Gastroesophageal sphincter (tissue), 3 donors: ENCODE results near the gene MUSTN1.

Experiments used
- POLR2A ChIP-seq, 2 donors: fragments of 450-650 bp; IDR thresholded peaks; one replicate each; pipeline ENCODE4 v1.6.1; 2017; ENCODE audit warnings: antibody characterized with exemption in 2 of 2, mild to moderate bottlenecking in 2 of 2, moderate library complexity in 1 of 2
- TF ChIP-seq, protein P1 (sequence below), 4 experiments: fragments of 200-600 bp in 2 of 4; fragments of 450-650 bp in 2 of 4; sonication (generic) in 1 of 4; IDR thresholded peaks; one replicate each; pipeline ENCODE4 v1.5.1; 2017 to 2019; ENCODE audit warnings: antibody characterized with exemption in 4 of 4, mild to moderate bottlenecking in 2 of 4, moderate library complexity in 2 of 4

DNA sequence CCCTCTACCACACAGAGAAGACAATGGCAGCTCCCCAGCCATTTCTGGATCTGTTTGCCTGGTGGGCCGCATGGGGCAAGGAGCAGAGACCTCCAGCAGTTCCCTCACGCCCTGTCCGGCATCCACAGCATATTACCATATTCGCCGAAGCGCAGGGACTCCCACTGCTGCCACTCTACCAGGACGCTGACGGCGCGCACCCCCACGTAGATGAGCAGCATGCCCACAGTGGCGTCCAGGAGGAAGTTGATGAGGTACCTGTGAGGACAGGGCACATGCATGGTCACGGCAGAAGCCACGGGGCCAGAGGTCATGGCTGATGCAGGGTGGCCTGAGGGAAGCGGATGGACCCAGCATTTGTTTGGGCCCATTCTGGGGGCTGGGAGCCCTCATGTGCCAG, 14.8 kb upstream of the MUSTN1 start:
- TF ChIP-seq, protein P1, sequence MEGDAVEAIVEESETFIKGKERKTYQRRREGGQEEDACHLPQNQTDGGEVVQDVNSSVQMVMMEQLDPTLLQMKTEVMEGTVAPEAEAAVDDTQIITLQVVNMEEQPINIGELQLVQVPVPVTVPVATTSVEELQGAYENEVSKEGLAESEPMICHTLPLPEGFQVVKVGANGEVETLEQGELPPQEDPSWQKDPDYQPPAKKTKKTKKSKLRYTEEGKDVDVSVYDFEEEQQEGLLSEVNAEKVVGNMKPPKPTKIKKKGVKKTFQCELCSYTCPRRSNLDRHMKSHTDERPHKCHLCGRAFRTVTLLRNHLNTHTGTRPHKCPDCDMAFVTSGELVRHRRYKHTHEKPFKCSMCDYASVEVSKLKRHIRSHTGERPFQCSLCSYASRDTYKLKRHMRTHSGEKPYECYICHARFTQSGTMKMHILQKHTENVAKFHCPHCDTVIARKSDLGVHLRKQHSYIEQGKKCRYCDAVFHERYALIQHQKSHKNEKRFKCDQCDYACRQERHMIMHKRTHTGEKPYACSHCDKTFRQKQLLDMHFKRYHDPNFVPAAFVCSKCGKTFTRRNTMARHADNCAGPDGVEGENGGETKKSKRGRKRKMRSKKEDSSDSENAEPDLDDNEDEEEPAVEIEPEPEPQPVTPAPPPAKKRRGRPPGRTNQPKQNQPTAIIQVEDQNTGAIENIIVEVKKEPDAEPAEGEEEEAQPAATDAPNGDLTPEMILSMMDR (IDR thresholded peaks at IDR 0.05), result no peak
- no peak for TF ChIP-seq POLR2A (IDR thresholded peaks at IDR 0.05)
